ENCODE results near the gene APH1B. TPM values are rescaled to one million over a fixed set of nuclear protein-coding genes. Genes with fewer than 3 reads are reported as not detected.

APH1B gene
- total RNA-seq, 4 donors from 2014 or later, result 0.80 to 9.7 (median 7.1) TPM

DNA sequence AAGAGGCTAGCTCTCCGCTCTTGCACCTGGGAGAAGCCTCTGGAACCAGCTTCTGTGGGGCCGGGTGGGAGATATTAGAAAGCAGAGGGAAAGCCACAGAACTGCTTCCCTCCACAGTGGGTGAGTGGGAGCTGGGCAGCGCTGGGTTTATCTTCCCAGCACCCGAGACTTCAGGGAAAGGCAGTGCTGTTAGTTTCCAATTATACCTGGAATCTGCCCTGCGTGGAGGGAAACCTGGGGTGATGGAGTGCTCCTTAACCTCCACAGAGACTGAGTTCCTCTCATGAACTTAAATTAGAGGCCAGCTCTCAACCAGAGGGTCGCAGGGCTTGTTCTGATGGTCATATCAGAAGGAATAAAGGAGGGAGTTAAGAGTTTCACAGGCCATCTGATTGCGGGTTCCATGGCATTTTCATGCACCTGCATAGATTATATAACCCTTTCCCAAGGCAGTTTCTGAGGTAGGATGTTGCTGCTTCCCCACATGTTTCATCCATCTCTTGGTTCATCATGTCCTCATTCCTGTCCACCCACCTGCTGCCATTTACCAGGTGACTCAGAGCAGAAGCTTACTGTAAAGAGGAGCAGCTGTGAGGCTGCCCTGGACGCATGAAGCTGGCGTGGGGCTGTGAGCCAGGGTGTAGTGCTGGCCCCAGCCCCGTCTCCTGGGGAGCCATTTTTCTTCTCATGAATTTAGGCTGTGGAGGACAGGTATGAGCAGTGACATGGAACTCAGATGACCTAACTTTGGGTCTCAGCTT, 61.8 kb downstream of the APH1B start:
- H3K4me3 ChIP-seq, result no peak overlapping the region

DNA sequence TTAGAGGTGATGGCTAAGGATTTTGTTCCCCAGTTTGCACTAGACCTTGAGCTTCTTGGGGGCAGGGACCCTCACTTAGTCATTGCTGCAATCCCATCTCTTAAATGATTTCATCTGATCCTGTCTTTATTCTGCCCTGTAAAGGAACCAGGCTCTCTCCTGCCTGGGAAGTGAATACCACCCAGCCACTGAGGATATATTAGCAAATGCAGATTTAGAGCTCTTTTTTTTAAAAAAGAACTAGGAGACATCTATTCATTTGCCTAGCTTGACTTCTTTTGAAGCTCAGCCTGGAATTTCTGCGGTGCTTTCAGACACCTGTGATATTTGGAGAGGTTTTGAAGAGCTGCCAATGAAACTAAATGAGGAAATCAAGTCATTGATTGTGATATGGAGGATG, 62.4 kb downstream of the APH1B start:
- Histone ChIP-seq H3K27me3 (no peaks in the 10 kb centered on the region), H3K4me3 (no peak overlapping the region), H3K36me3 (peaks cover 0 to 11% (median 5%) of the 10 kb centered on the region in 4 donors), H3K27ac (no peak overlapping the region), H3K4me1 (no peaks in the 10 kb centered on the region), H3K9me3 (no peaks in the 10 kb centered on the region)
- in situ Hi-C loops (cut with MboI; ENCODE audit: low pct_ligation_motif_present in 1 of 4, low pct_unique_long_range_greater_than_20kb in 1 of 4, low sequenced_read_pairs in 3 of 4) (no loop called here), intact Hi-C loops (cut with DNase I; ENCODE audit: low total_unique reads) (no loop called here)
- TF ChIP-seq, protein P1, sequence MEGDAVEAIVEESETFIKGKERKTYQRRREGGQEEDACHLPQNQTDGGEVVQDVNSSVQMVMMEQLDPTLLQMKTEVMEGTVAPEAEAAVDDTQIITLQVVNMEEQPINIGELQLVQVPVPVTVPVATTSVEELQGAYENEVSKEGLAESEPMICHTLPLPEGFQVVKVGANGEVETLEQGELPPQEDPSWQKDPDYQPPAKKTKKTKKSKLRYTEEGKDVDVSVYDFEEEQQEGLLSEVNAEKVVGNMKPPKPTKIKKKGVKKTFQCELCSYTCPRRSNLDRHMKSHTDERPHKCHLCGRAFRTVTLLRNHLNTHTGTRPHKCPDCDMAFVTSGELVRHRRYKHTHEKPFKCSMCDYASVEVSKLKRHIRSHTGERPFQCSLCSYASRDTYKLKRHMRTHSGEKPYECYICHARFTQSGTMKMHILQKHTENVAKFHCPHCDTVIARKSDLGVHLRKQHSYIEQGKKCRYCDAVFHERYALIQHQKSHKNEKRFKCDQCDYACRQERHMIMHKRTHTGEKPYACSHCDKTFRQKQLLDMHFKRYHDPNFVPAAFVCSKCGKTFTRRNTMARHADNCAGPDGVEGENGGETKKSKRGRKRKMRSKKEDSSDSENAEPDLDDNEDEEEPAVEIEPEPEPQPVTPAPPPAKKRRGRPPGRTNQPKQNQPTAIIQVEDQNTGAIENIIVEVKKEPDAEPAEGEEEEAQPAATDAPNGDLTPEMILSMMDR (IDR thresholded peaks at IDR 0.05), result no peak
- no peak for TF ChIP-seq EP300 (IDR thresholded peaks at IDR 0.05; ENCODE audit: low read depth)
- TF ChIP-seq POLR2A (IDR thresholded peaks at IDR 0.05), result no peak
- TF ChIP-seq POLR2AphosphoS5 (IDR thresholded peaks at IDR 0.05), result no peak
- no peak for DNase-seq
- 50 to 57% methylated on average over 1 of the region's 1 CpG for WGBS, 2 donors (ENCODE audit: low coverage in 1 of 2)

More for the DNA sequence above, 61.8 kb downstream of the APH1B start:
- TF ChIP-seq POLR2A (IDR thresholded peaks at IDR 0.05) (no peak), POLR2AphosphoS5 (IDR thresholded peaks at IDR 0.05) (no peak), EP300 (IDR thresholded peaks at IDR 0.05; ENCODE audit: low read depth) (no peak)
- TF ChIP-seq, protein P1 (IDR thresholded peaks at IDR 0.05), result no peak
- Histone ChIP-seq H3K27me3 (no peaks in the 10 kb centered on the region), H3K9me3 (no peaks in the 10 kb centered on the region), H3K36me3 (peaks cover 0 to 11% (median 5%) of the 10 kb centered on the region in 4 donors), H3K4me1 (no peaks in the 10 kb centered on the region), H3K27ac (no peak overlapping the region)
- intact Hi-C loops (cut with DNase I; ENCODE audit: low total_unique reads), result no loop called here
- no peak for DNase-seq
- in situ Hi-C loops (cut with MboI; ENCODE audit: low pct_ligation_motif_present in 1 of 4, low pct_unique_long_range_greater_than_20kb in 1 of 4, low sequenced_read_pairs in 3 of 4), result no loop called here
- WGBS, 2 donors (ENCODE audit: low coverage in 1 of 2), result 89 to 100% methylated on average over 1 to 10 of the region's 10 CpGs

DNA sequence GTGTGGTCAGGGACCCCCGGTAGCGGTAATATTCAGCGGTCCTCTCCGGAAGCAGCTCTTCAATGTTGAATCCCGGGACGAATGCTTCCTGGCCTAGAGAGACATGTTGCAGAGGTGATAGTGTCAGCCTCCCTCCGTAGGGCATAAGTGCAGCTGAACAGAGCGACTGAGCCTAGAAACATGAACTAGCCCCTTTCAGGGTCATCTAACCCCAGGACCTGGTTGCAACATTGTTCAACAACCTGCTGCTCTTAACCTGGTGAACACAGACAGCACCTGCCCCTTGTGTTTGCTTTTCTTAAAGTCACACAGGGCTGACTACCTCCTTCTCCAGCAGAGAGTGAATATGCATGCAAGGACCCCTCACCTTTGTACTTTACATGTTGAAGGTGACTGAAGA, 62.9 kb downstream of the APH1B start:
- peaks cover 0 to 11% (median 5%) of the 10 kb centered on the region in 4 donors for H3K36me3 ChIP-seq
- TF ChIP-seq POLR2A (IDR thresholded peaks at IDR 0.05), result no peak
- TF ChIP-seq EP300 (IDR thresholded peaks at IDR 0.05; ENCODE audit: low read depth), result no peak
- TF ChIP-seq, protein P1 (IDR thresholded peaks at IDR 0.05), result no peak
- TF ChIP-seq POLR2AphosphoS5 (IDR thresholded peaks at IDR 0.05), result no peak
- no peaks in the 10 kb centered on the region for H3K9me3 ChIP-seq
- WGBS, 2 donors (ENCODE audit: low coverage in 1 of 2), result 91% methylated on average over 8 of the region's 8 CpGs; no CpG with 5 or more reads in 1 of the 2 donors
- H3K4me1 ChIP-seq, result no peaks in the 10 kb centered on the region
- no peak overlapping the region for H3K4me3 ChIP-seq
- no peak for DNase-seq
- H3K27ac ChIP-seq, result no peak overlapping the region
- intact Hi-C loops (cut with DNase I; ENCODE audit: low total_unique reads), result no loop called here
- in situ Hi-C loops (cut with MboI; ENCODE audit: low pct_ligation_motif_present in 1 of 4, low pct_unique_long_range_greater_than_20kb in 1 of 4, low sequenced_read_pairs in 3 of 4), result no loop called here
- no peaks in the 10 kb centered on the region for H3K27me3 ChIP-seq

DNA sequence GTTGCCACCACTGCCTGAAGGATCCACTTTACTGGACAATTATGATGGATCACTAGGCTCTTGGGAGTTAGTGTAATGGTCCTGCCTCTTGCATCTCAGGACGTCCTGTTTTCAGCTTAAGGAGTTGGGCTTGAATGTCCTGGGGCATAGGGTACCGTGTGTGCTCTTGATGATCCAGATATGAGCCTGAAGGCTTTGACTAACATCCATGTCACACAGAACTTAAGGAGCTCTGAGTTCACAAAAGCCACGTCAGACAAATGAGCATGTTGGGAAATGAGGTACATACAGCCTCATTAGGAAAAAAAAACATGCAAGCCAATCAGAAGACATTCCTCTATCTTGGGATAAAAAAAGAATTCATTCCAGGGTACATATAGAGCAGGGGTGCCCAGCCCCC, 63.5 kb downstream of the APH1B start:
- TF ChIP-seq EP300 (IDR thresholded peaks at IDR 0.05; ENCODE audit: low read depth), result no peak
- TF ChIP-seq, protein P1 (IDR thresholded peaks at IDR 0.05), result no peak
- TF ChIP-seq POLR2AphosphoS5 (IDR thresholded peaks at IDR 0.05), result no peak
- no peak for TF ChIP-seq POLR2A (IDR thresholded peaks at IDR 0.05)
- Histone ChIP-seq H3K27ac (no peak overlapping the region), H3K9me3 (no peaks in the 10 kb centered on the region), H3K4me3 (no peak overlapping the region), H3K36me3 (peaks cover 0 to 11% (median 5%) of the 10 kb centered on the region in 4 donors), H3K27me3 (no peaks in the 10 kb centered on the region), H3K4me1 (no peaks in the 10 kb centered on the region)
- WGBS, 2 donors (ENCODE audit: low coverage in 1 of 2), result 82 to 89% methylated on average over 1 to 3 of the region's 3 CpGs
- intact Hi-C loops (cut with DNase I; ENCODE audit: low total_unique reads), result no loop called here
- in situ Hi-C loops (cut with MboI; ENCODE audit: low pct_ligation_motif_present in 1 of 4, low pct_unique_long_range_greater_than_20kb in 1 of 4, low sequenced_read_pairs in 3 of 4), result no loop called here
- DNase-seq, result no peak

All from transverse colon (tissue), 4 donors.